GM12873 (cell line): ENCODE measurements around the gene PLCG1.

Source experiments
- CTCF ChIP-seq: IDR thresholded peaks from 2 replicates; pipeline ENCODE4 v1.5.1; 2012; ENCODE audit warnings: low read depth, mild to moderate bottlenecking, moderate library complexity, low read length, control low read depth; ENCODE audit not compliant: insufficient read depth; ENCODE audit errors: missing control alignments

Gene PLCG1

GRCh38 chr20:41196653-41197225 is 59.4 kb downstream of the PLCG1 start:
- no peak for TF ChIP-seq CTCF

GRCh38 chr20:41198443-41198842 is 61.1 kb downstream of the PLCG1 start:
- TF ChIP-seq CTCF = no peak

GRCh38 chr20:41200446-41201202 is 63.3 kb downstream of the PLCG1 start:
- no peak for TF ChIP-seq CTCF

GRCh38 chr20:41201760-41202159 is 64.4 kb downstream of the PLCG1 start:
- TF ChIP-seq CTCF = no peak

- TF ChIP-seq CTCF = no peak
Observed at GRCh38 chr20:41202426-41202825, 65.1 kb downstream of the PLCG1 start.

- no peak for TF ChIP-seq CTCF
Observed at GRCh38 chr20:41203660-41204059, 66.3 kb downstream of the PLCG1 start.

GRCh38 chr20:41204304-41205265 is 67.2 kb downstream of the PLCG1 start:
- TF ChIP-seq CTCF = no peak
